Sigmoid colon (tissue), 3 donors: ENCODE results near the gene PROSER2.

Experiments
- POLR2A ChIP-seq, 2 donors: fragments of 450-650 bp; IDR thresholded peaks; one replicate each; pipeline ENCODE4 v1.6.1; 2016; ENCODE audit warnings: antibody characterized with exemption in 2 of 2, mild to moderate bottlenecking in 2 of 2, moderate library complexity in 2 of 2
- TF ChIP-seq, protein P1 (sequence below), 4 experiments: fragments of 450-650 bp in 3 of 4; fragments of 200-600 bp in 1 of 4; IDR thresholded peaks; one replicate each; pipeline ENCODE4 v1.5.1; 2016 to 2019; ENCODE audit warnings: antibody characterized with exemption in 4 of 4, mild to moderate bottlenecking in 3 of 4, moderate library complexity in 2 of 4

DNA sequence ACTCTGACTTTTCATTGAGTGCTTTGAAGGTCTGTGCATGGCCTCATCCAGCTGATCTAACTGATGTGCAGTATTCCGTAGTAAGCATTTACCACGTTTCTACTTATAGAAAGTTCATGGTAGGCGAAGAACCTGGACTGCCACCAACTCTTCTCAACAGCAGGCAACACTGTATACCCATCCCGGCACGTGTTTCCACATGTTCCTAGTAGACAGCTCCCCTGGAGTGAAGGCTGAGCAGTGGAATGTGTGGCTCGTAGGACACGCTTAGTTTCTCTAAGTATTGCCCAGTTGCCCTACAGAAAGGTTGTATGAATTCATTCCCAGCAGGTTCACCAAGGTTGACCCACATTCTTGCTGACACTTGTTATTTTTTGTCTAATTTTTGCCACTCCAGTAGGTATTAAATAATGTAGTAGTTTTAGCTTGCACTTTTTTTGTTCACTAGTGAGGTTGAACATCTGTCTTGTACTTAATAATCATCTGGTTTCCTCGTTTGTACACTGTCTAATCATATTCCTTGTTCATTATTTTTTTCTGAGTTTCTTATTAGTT is 15.2 kb downstream of the PROSER2 start:
- TF ChIP-seq POLR2A (IDR thresholded peaks at IDR 0.05): no peak
- TF ChIP-seq, protein P1, sequence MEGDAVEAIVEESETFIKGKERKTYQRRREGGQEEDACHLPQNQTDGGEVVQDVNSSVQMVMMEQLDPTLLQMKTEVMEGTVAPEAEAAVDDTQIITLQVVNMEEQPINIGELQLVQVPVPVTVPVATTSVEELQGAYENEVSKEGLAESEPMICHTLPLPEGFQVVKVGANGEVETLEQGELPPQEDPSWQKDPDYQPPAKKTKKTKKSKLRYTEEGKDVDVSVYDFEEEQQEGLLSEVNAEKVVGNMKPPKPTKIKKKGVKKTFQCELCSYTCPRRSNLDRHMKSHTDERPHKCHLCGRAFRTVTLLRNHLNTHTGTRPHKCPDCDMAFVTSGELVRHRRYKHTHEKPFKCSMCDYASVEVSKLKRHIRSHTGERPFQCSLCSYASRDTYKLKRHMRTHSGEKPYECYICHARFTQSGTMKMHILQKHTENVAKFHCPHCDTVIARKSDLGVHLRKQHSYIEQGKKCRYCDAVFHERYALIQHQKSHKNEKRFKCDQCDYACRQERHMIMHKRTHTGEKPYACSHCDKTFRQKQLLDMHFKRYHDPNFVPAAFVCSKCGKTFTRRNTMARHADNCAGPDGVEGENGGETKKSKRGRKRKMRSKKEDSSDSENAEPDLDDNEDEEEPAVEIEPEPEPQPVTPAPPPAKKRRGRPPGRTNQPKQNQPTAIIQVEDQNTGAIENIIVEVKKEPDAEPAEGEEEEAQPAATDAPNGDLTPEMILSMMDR (IDR thresholded peaks at IDR 0.05): no peak
